Stimulated activated CD4-positive, alpha-beta T cell treated with anti-CD3 and anti-CD28 coated beads, Interleukin-1b, Interleukin-23, amount 100 ng/mL, for 1 hour (primary cell): ENCODE measurements around the gene YTHDF1.

ENCODE experiments used
- DNase-seq, 2 donors: peaks; one replicate each; pipeline ENCODE4 v3.0.0-alpha.2; 2020; ENCODE audit warnings: low read depth in 2 of 2

The YTHDF1 gene

DNA sequence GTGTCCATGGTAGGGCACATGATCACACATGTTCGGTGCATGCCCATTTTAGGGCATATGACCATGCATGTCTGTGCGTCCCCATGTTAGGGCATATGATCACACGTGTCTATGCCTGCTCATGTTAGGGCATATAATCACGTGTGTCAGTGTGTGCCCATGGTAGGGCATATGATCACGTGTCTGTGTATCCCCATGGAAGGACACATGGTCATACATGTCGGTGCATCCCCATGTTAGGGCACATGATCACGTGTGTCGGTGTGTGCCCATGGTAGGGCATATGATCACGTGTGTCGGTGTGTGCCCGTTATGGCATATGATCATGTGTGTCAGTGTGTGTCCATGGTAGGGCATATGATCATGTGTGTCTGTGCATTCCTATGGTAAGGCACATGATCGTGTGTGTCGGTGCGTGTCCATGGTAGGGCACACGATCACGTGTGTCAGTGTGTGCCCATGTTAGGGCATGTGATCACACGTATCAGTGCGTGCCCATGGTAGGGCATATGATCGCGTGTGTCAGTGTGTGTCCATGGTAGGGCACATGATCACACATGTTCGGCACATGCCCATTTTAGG lies 30.6 kb downstream of the YTHDF1 start:
- DNase-seq = no peak

- peak in 1 of 2 donors; percentile 33 for DNase-seq
These were observed 32.3 kb downstream of the YTHDF1 start for GRCh38 chr20:63183422-63184146.

GRCh38 chr20:63182946-63183415 lies 33.0 kb downstream of the YTHDF1 start:
- no peak for DNase-seq

- DNase-seq = no peak
These were observed 33.5 kb downstream of the YTHDF1 start for GRCh38 chr20:63182425-63182824.

DNA sequence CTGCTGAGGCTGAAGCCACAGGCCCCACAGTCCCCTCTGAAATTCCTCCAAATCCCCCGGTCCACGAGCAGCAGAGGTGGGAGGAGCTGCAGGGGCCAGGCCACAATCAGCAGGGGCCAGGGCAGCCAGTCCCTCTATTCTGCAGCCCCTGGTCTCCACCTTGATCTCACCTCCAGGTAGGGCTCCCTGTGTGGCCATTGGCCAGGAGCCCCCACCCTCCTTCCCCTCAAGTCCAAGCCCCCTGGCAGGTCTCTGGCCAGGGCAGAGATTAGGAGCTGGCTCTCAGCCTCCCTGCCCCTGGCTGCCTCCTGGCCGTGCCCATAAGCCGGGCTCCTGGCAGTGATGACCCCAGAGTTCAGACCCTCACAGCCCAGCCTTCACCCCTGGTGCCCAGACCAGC lies 34.7 kb downstream of the YTHDF1 start:
- no peak for DNase-seq

GRCh38 chr20:63180569-63181185 lies 35.3 kb downstream of the YTHDF1 start:
- DNase-seq = no peak

- DNase-seq = no peak
These were observed 36.0 kb downstream of the YTHDF1 start for GRCh38 chr20:63179687-63180568.

DNA sequence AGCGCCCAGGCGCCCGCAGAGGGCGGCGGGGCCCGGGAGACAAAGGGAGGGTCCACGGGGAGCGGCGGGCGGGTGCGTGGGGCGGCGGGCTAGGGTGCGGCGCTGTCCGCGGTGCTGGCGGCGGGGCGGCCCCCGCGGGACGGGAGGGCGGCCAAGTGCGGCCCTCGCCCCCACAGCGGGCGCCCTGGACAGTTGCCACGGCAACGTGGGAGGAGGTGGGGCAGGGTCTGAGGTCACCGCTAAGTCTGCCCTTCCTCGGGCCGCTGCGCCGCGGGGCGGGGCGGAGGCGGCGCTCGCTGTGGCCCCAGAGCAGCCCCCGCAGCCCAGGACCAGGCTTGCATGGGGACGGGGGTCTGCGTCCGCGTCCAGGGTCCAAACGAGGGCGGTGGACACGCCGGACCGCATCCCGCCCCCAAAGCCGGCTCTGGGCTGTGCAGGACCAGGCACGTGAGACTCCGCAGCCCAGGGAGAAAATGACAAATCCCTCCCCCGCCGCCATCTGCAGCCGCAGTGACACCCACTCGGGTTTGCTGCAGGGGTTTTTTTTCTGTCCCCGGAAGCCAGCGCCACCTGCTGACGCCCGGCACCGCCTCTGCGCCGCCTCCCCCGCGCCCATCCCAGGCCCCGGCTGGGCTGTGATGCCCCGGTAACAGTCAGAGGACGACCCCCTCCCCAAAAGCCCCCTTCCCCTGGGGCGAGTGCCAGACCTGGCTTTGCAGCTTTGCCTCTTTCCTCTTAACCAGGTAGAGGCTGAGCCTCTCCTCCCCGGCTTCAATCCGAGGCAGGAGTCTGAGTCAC lies 36.8 kb downstream of the YTHDF1 start:
- DNase-seq = peak; percentile 29 to 39

DNA sequence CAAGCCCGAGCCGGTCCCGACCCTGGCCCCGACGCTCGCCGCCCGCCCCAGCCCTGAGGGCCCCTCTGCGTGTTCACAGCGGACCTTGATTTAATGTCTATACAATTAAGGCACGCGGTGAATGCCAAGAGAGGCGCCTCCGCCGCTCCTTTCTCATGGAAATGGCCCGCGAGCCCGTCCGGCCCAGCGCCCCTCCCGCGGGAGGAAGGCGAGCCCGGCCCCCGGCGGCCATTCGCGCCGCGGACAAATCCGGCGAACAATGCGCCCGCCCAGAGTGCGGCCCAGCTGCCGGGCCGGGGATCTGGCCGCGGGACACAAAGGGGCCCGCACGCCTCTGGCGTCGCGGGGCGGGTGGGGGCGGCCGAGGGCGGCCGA lies 37.5 kb downstream of the YTHDF1 start:
- no peak for DNase-seq

- DNase-seq = no peak
These were observed 38.0 kb downstream of the YTHDF1 start for GRCh38 chr20:63177785-63178445.

- DNase-seq = no peak
These were observed 38.7 kb downstream of the YTHDF1 start for GRCh38 chr20:63177134-63177784.

GRCh38 chr20:63176427-63177133 lies 39.4 kb downstream of the YTHDF1 start:
- DNase-seq = no peak

DNA sequence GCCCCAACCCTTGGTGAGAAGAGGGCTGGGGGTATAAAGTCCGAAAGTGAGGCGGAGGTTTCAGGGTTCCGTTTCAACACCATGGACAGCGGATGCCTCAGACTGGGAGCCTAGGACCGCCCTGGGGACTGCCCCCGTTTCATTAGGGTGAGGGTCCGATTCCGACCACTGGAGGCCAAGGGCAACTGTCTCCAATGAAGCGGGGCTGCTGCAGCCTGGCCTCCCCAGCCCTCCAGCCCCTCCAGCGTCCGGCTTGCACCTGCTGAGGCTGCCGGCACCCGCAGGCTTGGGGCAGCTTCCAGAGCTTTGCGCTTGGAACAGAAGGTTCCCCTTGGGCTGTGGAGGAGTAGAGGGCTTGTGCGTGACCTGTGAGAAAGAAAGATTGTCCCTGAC lies 39.9 kb downstream of the YTHDF1 start:
- DNase-seq = no peak

GRCh38 chr20:63175038-63175895 lies 40.7 kb downstream of the YTHDF1 start:
- DNase-seq = no peak

- no peak for DNase-seq
These were observed 41.5 kb downstream of the YTHDF1 start for GRCh38 chr20:63174309-63175037.

DNA sequence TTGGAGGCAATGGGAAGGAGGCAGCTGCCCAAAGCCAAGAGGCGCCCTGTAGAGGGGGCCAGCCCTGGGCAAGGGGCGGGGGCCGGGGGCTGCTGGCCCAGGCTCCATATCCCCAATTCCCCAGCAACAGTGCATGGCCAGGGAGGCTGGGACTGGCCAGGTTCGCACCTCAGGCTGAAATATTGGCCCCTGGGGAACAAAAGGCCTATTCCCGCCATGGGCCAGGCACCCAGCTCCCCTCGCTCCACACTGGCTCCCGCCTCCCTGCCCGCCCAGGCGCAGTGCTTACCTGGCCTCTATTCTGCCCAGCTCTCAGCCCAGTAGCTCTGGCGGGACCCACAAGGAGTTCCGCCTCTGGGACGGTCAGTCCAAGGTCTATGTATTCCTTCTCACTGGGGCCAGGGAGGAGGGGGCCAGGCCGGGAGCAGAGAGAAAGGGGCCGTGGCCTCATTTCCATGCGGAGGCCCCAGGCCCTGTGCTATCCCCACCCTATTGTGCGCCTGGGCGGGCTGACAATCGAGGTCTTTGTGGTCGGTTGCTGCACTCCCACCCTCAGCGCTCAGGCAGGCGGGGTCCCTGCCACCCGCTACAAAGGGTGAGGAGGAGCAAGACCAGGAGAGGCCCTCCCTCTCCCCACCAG lies 42.3 kb downstream of the YTHDF1 start:
- no peak for DNase-seq

GRCh38 chr20:63172726-63173125 lies 43.2 kb downstream of the YTHDF1 start:
- no peak for DNase-seq
